Uterus (tissue), 4 donors: ENCODE results near the gene GGPS1. TPM values are rescaled to one million over a fixed set of nuclear protein-coding genes. Genes with fewer than 3 reads are reported as not detected.

ENCODE experiments used
- DNase-seq, 2 donors: peaks; one replicate each; pipeline ENCODE4 v3.0.0-alpha.2; 2019 to 2020
- H3K27ac ChIP-seq, 2 donors: fragments of 200-600 bp; sonication (generic); 1 replicate in 1 of 2; 2 replicates in 1 of 2; pipeline ENCODE4 v1.5.1; 2016 to 2018
- H3K27me3 ChIP-seq, 2 donors: fragments of 200-600 bp; sonication (generic); one replicate each; pipeline ENCODE4 v1.5.1; 2018 to 2019; ENCODE audit warnings: control low read depth in 1 of 2
- H3K36me3 ChIP-seq, 2 donors: fragments of 200-600 bp; sonication (generic); one replicate each; pipeline ENCODE4 v1.5.1; 2019; ENCODE audit warnings: control low read depth in 1 of 2
- H3K4me1 ChIP-seq, 2 donors: fragments of 200-600 bp; sonication (generic); one replicate each; pipeline ENCODE4 v1.5.1; 2018 to 2019; ENCODE audit warnings: control low read depth in 1 of 2
- H3K4me3 ChIP-seq, 2 donors: fragments of 200-600 bp; sonication (generic); 1 replicate in 1 of 2; 2 replicates in 1 of 2; pipeline ENCODE4 v1.5.1; 2018 to 2019; ENCODE audit warnings: mild to moderate bottlenecking in 1 of 2
- H3K9me3 ChIP-seq, 2 donors: fragments of 200-600 bp; sonication (generic); one replicate each; pipeline ENCODE4 v1.5.1; 2019; ENCODE audit warnings: control low read depth in 1 of 2
- CTCF ChIP-seq, 4 experiments: fragments of 200-600 bp in 2 of 4; fragments of 450-650 bp in 2 of 4; sonication (generic) in 2 of 4; IDR thresholded peaks; one replicate each; pipeline ENCODE4 v1.5.1; 2016 to 2019; ENCODE audit warnings: antibody characterized with exemption in 4 of 4, mild to moderate bottlenecking in 2 of 4, moderate library complexity in 1 of 4
- POLR2A ChIP-seq, 2 donors: fragments of 450-650 bp; IDR thresholded peaks; one replicate each; pipeline ENCODE4 v1.6.1; 2016; ENCODE audit warnings: antibody characterized with exemption in 2 of 2, mild to moderate bottlenecking in 1 of 2, moderate library complexity in 1 of 2
- intact Hi-C: fragments of 100-400 bp; cut with DNase I; formaldehyde crosslinking; loops from one replicate; pipeline ENCODE4 v1.15.1; 2023; ENCODE audit warnings: low total_unique reads
- total RNA-seq, 4 donors: library from RNA; depleted of rRNA in 3 of 4; stranded (reverse); fragments of >200 nt in 3 of 4; gene quantifications; one replicate each; pipeline versions ENCODE4 v1.1.0 to v1.2.4, GENCODE V29; 2014 to 2023
- donor health status: DM: yes; HTN: yes; CAD: no.

The GGPS1 gene
- total RNA-seq, 4 donors from 2014 or later, result 10.0 to 40.2 (median 25.6) TPM

GRCh38 chr1:235296729-235297128, 31.6 kb upstream of the GGPS1 start:
- no peak for TF ChIP-seq POLR2A (IDR thresholded peaks at IDR 0.05)
- TF ChIP-seq CTCF (IDR thresholded peaks at IDR 0.05), result no peak
- no peaks in the 10 kb centered on the region for H3K4me1 ChIP-seq
- intact Hi-C loops, result no loop called here
- H3K9me3 ChIP-seq, result no peaks in the 10 kb centered on the region
- H3K27me3 ChIP-seq, result no peaks in the 10 kb centered on the region
- no peak overlapping the region for H3K27ac ChIP-seq
- DNase-seq, result no peak
- H3K36me3 ChIP-seq, result no peaks in the 10 kb centered on the region
- H3K4me3 ChIP-seq, result no peak overlapping the region

GRCh38 chr1:235297579-235297978, 30.8 kb upstream of the GGPS1 start:
- Histone ChIP-seq H3K4me1 (no peaks in the 10 kb centered on the region), H3K36me3 (no peaks in the 10 kb centered on the region), H3K9me3 (no peaks in the 10 kb centered on the region), H3K27ac (no peak overlapping the region), H3K4me3 (no peak overlapping the region), H3K27me3 (no peaks in the 10 kb centered on the region)
- DNase-seq, result no peak
- intact Hi-C loops, result no loop called here
- TF ChIP-seq POLR2A (IDR thresholded peaks at IDR 0.05) (no peak), CTCF (IDR thresholded peaks at IDR 0.05) (no peak)

GRCh38 chr1:235298758-235299157, 29.6 kb upstream of the GGPS1 start:
- no peak for DNase-seq
- TF ChIP-seq POLR2A (IDR thresholded peaks at IDR 0.05) (no peak), CTCF (IDR thresholded peaks at IDR 0.05) (no peak)
- no peak overlapping the region for H3K4me3 ChIP-seq
- H3K27ac ChIP-seq, result no peak overlapping the region
- H3K4me1 ChIP-seq, result no peaks in the 10 kb centered on the region
- no peaks in the 10 kb centered on the region for H3K27me3 ChIP-seq
- intact Hi-C loops, result no loop called here
- no peaks in the 10 kb centered on the region for H3K9me3 ChIP-seq
- no peaks in the 10 kb centered on the region for H3K36me3 ChIP-seq

GRCh38 chr1:235299169-235299858, 29.1 kb upstream of the GGPS1 start:
- H3K27me3 ChIP-seq, result no peaks in the 10 kb centered on the region
- H3K4me3 ChIP-seq, result no peak overlapping the region
- no peaks in the 10 kb centered on the region for H3K36me3 ChIP-seq
- DNase-seq, result no peak
- TF ChIP-seq POLR2A (IDR thresholded peaks at IDR 0.05), result no peak
- TF ChIP-seq CTCF (IDR thresholded peaks at IDR 0.05), result no peak
- H3K27ac ChIP-seq, result no peak overlapping the region
- H3K9me3 ChIP-seq, result no peaks in the 10 kb centered on the region
- no peaks in the 10 kb centered on the region for H3K4me1 ChIP-seq
- intact Hi-C loops, result no loop called here

- Histone ChIP-seq H3K4me1 (peaks cover under 1 to 5% of the 10 kb centered on the region in 2 donors), H3K27ac (no peak overlapping the region), H3K9me3 (no peaks in the 10 kb centered on the region), H3K27me3 (no peaks in the 10 kb centered on the region), H3K36me3 (no peaks in the 10 kb centered on the region), H3K4me3 (no peak overlapping the region)
- no peak for DNase-seq
- intact Hi-C loops, result no loop called here
- TF ChIP-seq POLR2A (IDR thresholded peaks at IDR 0.05) (no peak), CTCF (IDR thresholded peaks at IDR 0.05) (no peak)
Measured at GRCh38 chr1:235302143-235302542, 26.2 kb upstream of the GGPS1 start.
